KBM-7 (cell line): Measurements from ENCODE around the gene P3H2.
"Not testable (repeated sequence)": the region's sequence is repeated elsewhere in the genome, so short reads cannot be mapped to it uniquely, and the experiment has no call there.

Experiments used
- DNase-seq: peaks from one replicate; pipeline ENCODE4 v3.0.0-alpha.2; 2015
- in situ Hi-C: fragments of 300-500 bp; cut with MboI; formaldehyde crosslinking; loops from 2 replicates; pipeline ENCODE4 v1.14.3; 2020; ENCODE audit warnings: low sequenced_read_pairs, low pct_unique_long_range_greater_than_20kb, mixed read lengths

The P3H2 gene

DNA sequence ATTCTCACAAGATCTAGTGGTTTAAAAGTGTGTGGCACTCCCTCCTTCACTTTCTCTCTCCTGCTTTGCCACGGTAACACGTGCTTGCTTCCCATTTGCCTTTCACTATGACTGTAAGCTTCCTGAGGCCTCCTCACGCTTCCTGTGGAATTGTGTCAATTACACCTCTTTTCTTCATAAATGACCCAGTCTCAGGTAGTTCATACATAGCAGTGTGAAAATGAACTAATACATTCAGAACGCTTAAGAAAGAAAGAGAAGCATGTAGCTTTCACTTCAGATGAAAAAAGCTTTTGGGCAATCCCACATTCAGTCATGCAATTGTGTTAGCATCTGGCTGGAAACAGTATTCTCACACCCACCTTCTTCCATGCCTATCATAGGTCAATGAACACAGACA is 24.4 kb downstream of the P3H2 start:
- DNase-seq: no peak
- in situ Hi-C loops: no loop called here

GRCh38 chr3:190094160-190094718 is 26.5 kb downstream of the P3H2 start:
- in situ Hi-C loops: no loop called here
- no peak for DNase-seq

DNA sequence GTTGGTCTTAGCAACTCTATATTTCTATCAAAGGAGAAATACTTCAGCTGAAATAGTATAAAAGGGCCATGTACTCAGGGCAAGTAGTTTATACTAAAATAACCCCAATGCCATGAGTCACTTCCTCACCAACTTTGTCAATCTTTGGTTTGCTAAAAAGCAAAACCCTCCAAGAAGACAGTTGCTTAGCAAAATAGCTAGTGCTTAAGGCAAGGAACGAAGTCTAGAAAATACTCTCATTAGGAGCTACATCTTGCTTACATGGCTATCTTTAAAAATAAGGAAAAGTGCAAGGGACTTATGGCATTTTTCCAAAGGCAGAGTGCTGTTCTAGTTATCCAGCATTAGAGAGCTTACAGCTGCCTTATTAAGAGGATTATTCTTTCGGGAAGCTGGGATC is 28.4 kb downstream of the P3H2 start:
- in situ Hi-C loops: no loop called here
- no peak for DNase-seq

GRCh38 chr3:190089711-190090110 is 31.0 kb downstream of the P3H2 start:
- in situ Hi-C loops: no loop called here
- no peak for DNase-seq

- in situ Hi-C loops: no loop called here
- DNase-seq: no peak
These were observed 31.8 kb downstream of the P3H2 start for GRCh38 chr3:190088890-190089289.

GRCh38 chr3:190086191-190086590 is 34.5 kb downstream of the P3H2 start:
- DNase-seq: no peak
- in situ Hi-C loops: no loop called here

GRCh38 chr3:190084983-190085382 is 35.7 kb downstream of the P3H2 start:
- no peak for DNase-seq
- in situ Hi-C loops: no loop called here

DNA sequence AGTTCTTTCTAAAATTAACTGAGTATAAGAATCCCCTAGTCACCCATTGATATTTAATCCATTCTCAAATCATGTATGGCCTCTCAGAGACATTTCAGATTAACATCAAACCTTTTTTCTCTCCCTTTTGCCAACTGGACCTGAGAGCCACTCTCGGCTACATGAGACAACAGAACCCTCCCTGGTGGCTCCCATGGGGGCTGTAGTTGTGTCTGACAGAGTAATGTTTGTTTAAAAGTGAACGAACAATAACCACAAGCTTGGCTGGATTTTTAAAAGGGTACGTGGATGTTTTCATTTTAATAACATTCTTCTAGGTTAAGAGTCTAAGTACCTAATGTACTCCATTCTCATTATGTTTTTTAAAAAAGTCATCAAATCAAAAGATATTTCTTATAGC is 37.1 kb downstream of the P3H2 start:
- in situ Hi-C loops: no loop called here
- DNase-seq: no peak

DNA sequence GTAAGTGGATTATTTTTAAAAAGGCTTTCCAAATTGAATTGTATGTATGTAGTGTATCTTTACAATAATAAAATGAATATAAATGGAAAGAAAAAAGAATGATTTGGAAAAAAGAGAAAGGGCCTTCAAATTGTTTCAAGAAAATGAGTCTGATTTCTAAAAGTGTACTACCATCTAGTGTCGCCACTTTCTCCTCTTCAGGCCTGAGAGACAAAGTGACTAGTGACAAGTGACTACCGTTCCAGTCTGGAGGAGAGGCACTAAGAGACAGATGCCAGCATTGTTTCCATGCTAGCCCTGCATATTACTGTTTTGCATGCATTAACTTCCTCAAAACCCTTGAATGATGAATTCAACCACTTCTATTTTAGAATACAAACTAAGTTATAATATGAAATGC is 39.3 kb downstream of the P3H2 start:
- in situ Hi-C loops: no loop called here
- DNase-seq: no peak

- in situ Hi-C loops, DNase-seq: not testable (repeated sequence)
These were observed 41.5 kb downstream of the P3H2 start for GRCh38 chr3:190079173-190079572.

DNA sequence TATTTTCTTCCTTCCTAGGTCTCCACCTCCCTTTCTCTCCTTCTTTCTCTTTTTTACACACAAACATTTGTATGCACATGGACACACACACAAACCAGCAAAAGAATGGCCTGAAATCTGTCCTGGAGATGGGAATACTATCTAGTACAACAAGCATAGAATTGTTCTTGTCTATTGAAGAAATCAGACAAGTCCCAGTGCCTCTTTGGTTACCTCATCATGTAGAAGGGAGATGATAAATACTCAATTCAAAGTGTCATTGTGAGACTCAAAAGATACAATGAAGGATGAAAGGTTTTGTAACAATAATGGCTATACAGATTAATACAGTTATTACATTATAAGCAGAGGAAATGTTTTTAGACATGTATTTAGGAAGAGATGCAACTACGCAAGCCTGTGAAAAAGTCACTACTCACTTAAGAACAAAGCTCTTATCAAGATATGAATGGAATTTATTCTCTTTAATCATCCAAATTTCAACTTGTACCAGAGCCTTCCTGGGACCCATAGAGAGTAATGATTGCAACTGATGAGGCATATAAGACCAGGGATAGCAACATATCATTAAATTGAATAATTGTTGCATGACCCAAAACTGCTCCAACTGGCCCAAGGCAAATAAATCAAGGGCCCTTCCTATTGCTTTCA is 43.2 kb downstream of the P3H2 start:
- in situ Hi-C loops: no loop called here

GRCh38 chr3:190076601-190077394 is 43.9 kb downstream of the P3H2 start:
- no peak for DNase-seq
- in situ Hi-C loops: no loop called here

More for the DNA sequence above, 43.2 kb downstream of the P3H2 start:
- DNase-seq: no peak

- in situ Hi-C loops: no loop called here
- DNase-seq: no peak
These were observed 44.6 kb downstream of the P3H2 start for GRCh38 chr3:190076136-190076535.

GRCh38 chr3:190074817-190075216 is 45.9 kb downstream of the P3H2 start:
- in situ Hi-C loops: no loop called here
- no peak for DNase-seq

- in situ Hi-C loops: no loop called here
- no peak for DNase-seq
These were observed 47.3 kb downstream of the P3H2 start for GRCh38 chr3:190073264-190074008.

- no peak for DNase-seq
- in situ Hi-C loops: no loop called here
These were observed 47.8 kb downstream of the P3H2 start for GRCh38 chr3:190072856-190073255.

DNA sequence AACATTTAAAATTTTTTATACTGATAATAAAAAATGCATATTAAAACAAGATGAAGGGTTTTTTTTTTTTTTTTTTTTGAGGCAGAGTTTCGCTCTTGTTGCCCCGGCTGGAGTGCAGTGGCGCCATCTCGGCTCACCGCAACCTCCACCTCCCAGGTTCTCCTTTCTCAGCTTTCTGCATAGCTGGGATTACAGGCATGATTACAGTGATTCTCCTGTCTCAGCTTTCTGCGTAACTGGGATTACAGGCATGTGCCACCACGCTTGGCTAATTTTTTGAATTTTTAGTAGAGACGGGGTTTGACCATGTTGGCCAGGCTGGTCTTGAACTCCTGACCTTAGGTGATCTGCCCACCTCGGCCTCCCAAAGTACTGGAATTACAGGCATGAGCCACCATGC is 48.8 kb downstream of the P3H2 start:
- in situ Hi-C loops, DNase-seq: not testable (repeated sequence)

- in situ Hi-C loops: no loop called here
- DNase-seq: no peak
These were observed 49.9 kb downstream of the P3H2 start for GRCh38 chr3:190070622-190071347.

GRCh38 chr3:190065204-190065603 is 55.5 kb downstream of the P3H2 start:
- in situ Hi-C loops: no loop called here
- DNase-seq: no peak
